HCT116 (cell line): ENCODE data around the gene SDK1.

ENCODE experiments used
- POLR2A ChIP-seq: IDR thresholded peaks from 2 replicates; pipeline ENCODE4 v1.7.0; 2011; ENCODE audit warnings: borderline replicate concordance; ENCODE audit not compliant: insufficient read depth, insufficient read length; ENCODE audit errors: extremely low read depth
- POLR2AphosphoS5 ChIP-seq: IDR thresholded peaks from 2 replicates; pipeline ENCODE4 v1.6.1; 2011; ENCODE audit warnings: mild to moderate bottlenecking, low read depth, low read length, moderate library complexity
- TF ChIP-seq, protein P1 (sequence below), 3 experiments: fragments of 200-600 bp in 1 of 3; sonication (generic) in 1 of 3; IDR thresholded peaks in 2 of 3; conservative IDR thresholded peaks in 1 of 3; 2 replicates each; pipeline ENCODE4 v1.5.1; 2012 to 2017; ENCODE audit warnings: low read depth in 2 of 3, low read length in 2 of 3, antibody characterized with exemption in 1 of 3, borderline replicate concordance in 1 of 3, control low read depth in 1 of 3, mild to moderate bottlenecking in 1 of 3, mixed read lengths in 1 of 3, mixed run types in 1 of 3, moderate library complexity in 1 of 3; ENCODE audit not compliant: insufficient read depth in 1 of 3
- TF ChIP-seq, protein P2 (sequence below): IDR thresholded peaks from 2 replicates; pipeline ENCODE4 v1.6.1; 2012; ENCODE audit warnings: low read depth

DNA sequence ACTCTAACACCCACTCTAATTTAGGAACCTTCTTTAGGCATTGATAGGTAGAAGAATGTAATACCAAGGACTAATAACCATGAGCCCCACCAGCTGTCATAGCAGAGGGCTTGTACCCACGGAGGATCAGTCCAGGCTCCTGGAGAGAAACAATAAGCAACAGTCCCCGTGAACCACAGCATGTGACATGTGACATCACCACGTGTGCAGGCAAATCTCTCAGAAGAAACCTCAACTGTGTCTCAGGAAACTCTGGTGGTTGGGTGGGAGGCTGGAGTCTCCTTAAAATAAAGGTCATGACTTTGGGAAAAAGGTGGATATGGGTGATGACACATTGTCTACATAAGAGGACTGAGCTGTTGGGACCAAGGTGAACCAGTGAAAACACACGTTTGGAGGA, 727.2 kb downstream of the SDK1 start:
- TF ChIP-seq, protein P1, sequence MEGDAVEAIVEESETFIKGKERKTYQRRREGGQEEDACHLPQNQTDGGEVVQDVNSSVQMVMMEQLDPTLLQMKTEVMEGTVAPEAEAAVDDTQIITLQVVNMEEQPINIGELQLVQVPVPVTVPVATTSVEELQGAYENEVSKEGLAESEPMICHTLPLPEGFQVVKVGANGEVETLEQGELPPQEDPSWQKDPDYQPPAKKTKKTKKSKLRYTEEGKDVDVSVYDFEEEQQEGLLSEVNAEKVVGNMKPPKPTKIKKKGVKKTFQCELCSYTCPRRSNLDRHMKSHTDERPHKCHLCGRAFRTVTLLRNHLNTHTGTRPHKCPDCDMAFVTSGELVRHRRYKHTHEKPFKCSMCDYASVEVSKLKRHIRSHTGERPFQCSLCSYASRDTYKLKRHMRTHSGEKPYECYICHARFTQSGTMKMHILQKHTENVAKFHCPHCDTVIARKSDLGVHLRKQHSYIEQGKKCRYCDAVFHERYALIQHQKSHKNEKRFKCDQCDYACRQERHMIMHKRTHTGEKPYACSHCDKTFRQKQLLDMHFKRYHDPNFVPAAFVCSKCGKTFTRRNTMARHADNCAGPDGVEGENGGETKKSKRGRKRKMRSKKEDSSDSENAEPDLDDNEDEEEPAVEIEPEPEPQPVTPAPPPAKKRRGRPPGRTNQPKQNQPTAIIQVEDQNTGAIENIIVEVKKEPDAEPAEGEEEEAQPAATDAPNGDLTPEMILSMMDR (IDR thresholded peaks at IDR 0.05 in 2 of 3, conservative IDR thresholded peaks at IDR 0.05 in 1 of 3; ENCODE audit: borderline replicate concordance in 1 of 3, insufficient read depth in 1 of 3, low read depth in 2 of 3, low read length in 2 of 3), result no peak
- TF ChIP-seq POLR2A (no peak), POLR2AphosphoS5 (no peak)
- TF ChIP-seq, protein P2, sequence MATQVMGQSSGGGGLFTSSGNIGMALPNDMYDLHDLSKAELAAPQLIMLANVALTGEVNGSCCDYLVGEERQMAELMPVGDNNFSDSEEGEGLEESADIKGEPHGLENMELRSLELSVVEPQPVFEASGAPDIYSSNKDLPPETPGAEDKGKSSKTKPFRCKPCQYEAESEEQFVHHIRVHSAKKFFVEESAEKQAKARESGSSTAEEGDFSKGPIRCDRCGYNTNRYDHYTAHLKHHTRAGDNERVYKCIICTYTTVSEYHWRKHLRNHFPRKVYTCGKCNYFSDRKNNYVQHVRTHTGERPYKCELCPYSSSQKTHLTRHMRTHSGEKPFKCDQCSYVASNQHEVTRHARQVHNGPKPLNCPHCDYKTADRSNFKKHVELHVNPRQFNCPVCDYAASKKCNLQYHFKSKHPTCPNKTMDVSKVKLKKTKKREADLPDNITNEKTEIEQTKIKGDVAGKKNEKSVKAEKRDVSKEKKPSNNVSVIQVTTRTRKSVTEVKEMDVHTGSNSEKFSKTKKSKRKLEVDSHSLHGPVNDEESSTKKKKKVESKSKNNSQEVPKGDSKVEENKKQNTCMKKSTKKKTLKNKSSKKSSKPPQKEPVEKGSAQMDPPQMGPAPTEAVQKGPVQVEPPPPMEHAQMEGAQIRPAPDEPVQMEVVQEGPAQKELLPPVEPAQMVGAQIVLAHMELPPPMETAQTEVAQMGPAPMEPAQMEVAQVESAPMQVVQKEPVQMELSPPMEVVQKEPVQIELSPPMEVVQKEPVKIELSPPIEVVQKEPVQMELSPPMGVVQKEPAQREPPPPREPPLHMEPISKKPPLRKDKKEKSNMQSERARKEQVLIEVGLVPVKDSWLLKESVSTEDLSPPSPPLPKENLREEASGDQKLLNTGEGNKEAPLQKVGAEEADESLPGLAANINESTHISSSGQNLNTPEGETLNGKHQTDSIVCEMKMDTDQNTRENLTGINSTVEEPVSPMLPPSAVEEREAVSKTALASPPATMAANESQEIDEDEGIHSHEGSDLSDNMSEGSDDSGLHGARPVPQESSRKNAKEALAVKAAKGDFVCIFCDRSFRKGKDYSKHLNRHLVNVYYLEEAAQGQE, result no peak
